Measurements from ENCODE around the gene MYT1.

Gene MYT1

DNA sequence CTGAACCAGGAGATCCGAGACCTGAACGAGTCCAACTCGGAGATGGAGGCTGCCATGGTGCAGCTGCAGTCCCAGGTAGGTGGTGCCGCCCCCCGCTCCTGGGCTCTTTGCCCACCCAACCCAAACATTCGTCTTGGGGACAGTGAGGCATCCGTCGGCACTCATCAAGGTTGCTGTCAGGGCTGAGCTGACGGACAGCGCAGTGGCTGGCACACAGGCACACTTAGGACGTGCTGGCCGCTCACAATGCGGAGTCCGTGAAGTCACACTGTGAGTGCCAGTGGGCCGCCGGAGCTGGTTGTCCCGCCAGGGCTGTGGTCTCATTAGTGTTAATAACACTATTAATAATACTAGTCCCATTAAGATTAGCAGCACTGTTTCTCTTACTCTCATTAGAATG is 73.1 kb downstream of the MYT1 start:
- Histone ChIP-seq H3K9me3 (ENCODE audit: severe bottlenecking) (no peaks in the 10 kb centered on the region), H3K27ac (ENCODE audit: poor library complexity, severe bottlenecking) (no peak overlapping the region), H3K4me1 (ENCODE audit: insufficient read depth, poor library complexity, severe bottlenecking) (no peaks in the 10 kb centered on the region), H3K27me3 (ENCODE audit: insufficient read depth, poor library complexity, severe bottlenecking) (no peaks in the 10 kb centered on the region), H3K36me3 (ENCODE audit: low read depth) (no peaks in the 10 kb centered on the region), H3K4me3 (ENCODE audit: severe bottlenecking) (no peak overlapping the region)
- TF ChIP-seq, protein P1, sequence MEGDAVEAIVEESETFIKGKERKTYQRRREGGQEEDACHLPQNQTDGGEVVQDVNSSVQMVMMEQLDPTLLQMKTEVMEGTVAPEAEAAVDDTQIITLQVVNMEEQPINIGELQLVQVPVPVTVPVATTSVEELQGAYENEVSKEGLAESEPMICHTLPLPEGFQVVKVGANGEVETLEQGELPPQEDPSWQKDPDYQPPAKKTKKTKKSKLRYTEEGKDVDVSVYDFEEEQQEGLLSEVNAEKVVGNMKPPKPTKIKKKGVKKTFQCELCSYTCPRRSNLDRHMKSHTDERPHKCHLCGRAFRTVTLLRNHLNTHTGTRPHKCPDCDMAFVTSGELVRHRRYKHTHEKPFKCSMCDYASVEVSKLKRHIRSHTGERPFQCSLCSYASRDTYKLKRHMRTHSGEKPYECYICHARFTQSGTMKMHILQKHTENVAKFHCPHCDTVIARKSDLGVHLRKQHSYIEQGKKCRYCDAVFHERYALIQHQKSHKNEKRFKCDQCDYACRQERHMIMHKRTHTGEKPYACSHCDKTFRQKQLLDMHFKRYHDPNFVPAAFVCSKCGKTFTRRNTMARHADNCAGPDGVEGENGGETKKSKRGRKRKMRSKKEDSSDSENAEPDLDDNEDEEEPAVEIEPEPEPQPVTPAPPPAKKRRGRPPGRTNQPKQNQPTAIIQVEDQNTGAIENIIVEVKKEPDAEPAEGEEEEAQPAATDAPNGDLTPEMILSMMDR (IDR thresholded peaks at IDR 0.05; ENCODE audit: poor library complexity, severe bottlenecking), result no peak
- DNase-seq (ENCODE audit: low spot score) (peak; percentile 83), ATAC-seq (ENCODE audit: low read depth) (no peak)

DNA sequence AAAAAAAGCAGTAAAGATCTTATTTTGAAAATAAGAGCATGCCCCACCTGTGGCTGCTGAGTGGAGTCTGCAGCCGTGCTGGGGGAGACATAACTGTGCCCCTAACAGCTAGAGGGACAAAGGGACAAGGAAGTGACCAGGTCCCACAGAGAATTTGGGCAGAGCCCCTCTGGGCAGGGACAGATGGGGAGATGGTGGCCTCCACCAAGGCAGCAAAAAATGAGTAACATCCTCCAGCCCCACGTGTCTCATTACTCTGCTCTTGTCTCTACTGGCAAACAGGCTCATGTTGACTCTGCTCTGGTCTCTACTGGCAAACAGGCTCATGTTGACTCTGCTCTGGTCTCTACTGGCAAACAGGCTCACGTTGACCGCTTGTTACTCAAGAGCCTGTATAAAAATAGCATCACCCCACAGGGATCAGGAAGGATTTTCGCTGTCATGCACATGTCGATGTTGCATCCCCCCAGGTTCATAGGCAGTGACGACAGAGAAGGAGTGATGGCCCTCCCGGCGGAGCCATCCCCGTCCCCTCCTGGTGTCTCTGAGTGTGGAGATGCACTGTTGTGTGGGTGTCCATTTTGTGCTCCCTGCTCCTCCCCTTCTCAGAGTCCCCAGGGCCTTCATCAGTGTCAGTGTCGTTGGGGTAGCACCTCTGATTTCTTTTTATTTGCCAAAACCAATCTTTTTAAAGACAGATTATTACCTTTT is 74.0 kb downstream of the MYT1 start:
- Histone ChIP-seq H3K4me3 (ENCODE audit: severe bottlenecking) (no peak overlapping the region), H3K9me3 (ENCODE audit: severe bottlenecking) (no peaks in the 10 kb centered on the region), H3K27ac (ENCODE audit: poor library complexity, severe bottlenecking) (no peak overlapping the region), H3K4me1 (ENCODE audit: insufficient read depth, poor library complexity, severe bottlenecking) (no peaks in the 10 kb centered on the region), H3K27me3 (ENCODE audit: insufficient read depth, poor library complexity, severe bottlenecking) (no peaks in the 10 kb centered on the region), H3K36me3 (ENCODE audit: low read depth) (no peaks in the 10 kb centered on the region)
- DNase-seq (ENCODE audit: low spot score) (peak; percentile 66), ATAC-seq (ENCODE audit: low read depth) (no peak)
- TF ChIP-seq, protein P1 (IDR thresholded peaks at IDR 0.05; ENCODE audit: poor library complexity, severe bottlenecking), result no peak

DNA sequence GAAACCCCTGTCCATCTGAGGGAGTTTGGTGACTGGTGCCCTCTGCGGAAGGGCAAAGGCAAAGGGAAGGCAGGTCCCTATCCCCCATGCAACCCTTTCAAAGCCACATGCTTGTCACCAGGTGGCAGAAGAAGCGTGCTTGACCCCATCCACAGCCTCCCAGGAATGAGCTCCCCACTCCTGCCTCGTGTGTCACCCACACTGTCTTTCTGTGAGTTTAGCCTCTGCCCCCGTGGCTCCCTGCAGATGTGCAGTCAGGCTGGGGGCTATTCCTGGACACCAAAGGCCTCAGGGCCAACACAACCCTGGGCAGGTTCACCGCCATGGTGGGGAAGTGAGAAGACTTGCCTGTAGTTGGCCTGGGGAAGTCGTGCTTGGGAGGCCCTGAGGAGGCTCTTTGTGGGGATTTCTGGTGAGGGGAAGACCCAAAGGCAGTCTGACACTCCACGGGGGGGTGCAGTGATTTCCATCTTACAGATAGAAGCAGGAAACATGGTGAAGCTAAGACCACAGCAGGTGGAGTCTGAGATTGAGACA is 74.7 kb downstream of the MYT1 start:
- no peaks in the 10 kb centered on the region for H3K4me1 ChIP-seq (ENCODE audit: insufficient read depth, poor library complexity, severe bottlenecking)
- H3K9me3 ChIP-seq (ENCODE audit: severe bottlenecking), result no peaks in the 10 kb centered on the region
- no peaks in the 10 kb centered on the region for H3K27me3 ChIP-seq (ENCODE audit: insufficient read depth, poor library complexity, severe bottlenecking)
- no peak overlapping the region for H3K4me3 ChIP-seq (ENCODE audit: severe bottlenecking)
- no peak overlapping the region for H3K27ac ChIP-seq (ENCODE audit: poor library complexity, severe bottlenecking)
- ATAC-seq (ENCODE audit: low read depth) (no peak), DNase-seq (ENCODE audit: low spot score) (peak; percentile 80)
- TF ChIP-seq, protein P1 (IDR thresholded peaks at IDR 0.05; ENCODE audit: poor library complexity, severe bottlenecking), result no peak
- no peaks in the 10 kb centered on the region for H3K36me3 ChIP-seq (ENCODE audit: low read depth)

DNA sequence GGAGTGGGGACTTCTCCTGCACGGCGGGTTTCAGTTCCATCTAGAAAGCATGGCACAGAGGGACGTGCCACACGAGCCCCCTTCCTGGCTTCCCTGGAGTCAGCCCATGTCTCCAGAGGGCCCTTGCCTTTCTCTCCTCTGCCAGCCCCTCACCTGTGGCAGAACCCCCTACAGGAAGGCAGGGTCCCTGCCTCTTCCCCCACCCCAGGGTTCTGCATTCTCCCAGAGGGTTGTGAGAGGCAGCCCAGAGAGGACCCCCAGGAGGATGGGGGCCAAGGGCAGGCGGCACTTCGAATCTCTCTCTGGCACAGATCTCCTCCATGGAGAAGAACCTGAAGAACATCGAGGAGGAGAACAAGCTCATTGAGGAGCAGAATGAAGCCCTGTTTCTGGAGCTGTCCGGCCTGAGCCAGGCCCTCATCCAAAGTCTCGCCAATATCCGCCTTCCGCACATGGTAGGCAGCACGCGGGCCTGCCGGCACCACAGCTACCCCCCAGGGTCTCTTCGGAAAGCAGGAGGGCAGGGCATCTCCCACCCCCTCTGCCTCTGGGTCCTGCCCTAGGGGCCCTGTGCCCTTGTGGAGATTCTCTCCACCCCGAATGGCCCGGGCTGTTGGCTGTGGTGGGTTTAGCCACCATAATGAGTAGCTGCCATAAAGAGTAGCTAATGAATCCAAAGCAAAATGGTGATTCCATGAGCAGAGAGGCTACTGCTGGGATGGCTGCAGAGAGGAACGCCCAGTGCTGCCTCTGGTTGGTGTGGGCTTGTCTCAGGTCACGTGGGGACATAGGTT is 75.4 kb downstream of the MYT1 start:
- Histone ChIP-seq H3K36me3 (ENCODE audit: low read depth) (no peaks in the 10 kb centered on the region), H3K9me3 (ENCODE audit: severe bottlenecking) (no peaks in the 10 kb centered on the region), H3K4me3 (ENCODE audit: severe bottlenecking) (no peak overlapping the region), H3K27me3 (ENCODE audit: insufficient read depth, poor library complexity, severe bottlenecking) (no peaks in the 10 kb centered on the region), H3K4me1 (ENCODE audit: insufficient read depth, poor library complexity, severe bottlenecking) (no peaks in the 10 kb centered on the region), H3K27ac (ENCODE audit: poor library complexity, severe bottlenecking) (no peak overlapping the region)
- TF ChIP-seq, protein P1 (IDR thresholded peaks at IDR 0.05; ENCODE audit: poor library complexity, severe bottlenecking), result no peak
- ATAC-seq (ENCODE audit: low read depth) (no peak), DNase-seq (ENCODE audit: low spot score) (peak; percentile 73)

Data from RWPE2 (cell line).